HCT116 (cell line): ENCODE data around the gene SEC61A1.

Experiments used
- CEBPB ChIP-seq: IDR thresholded peaks from 2 replicates; pipeline ENCODE4 v1.6.1; 2012; ENCODE audit warnings: low read depth
- EGR1 ChIP-seq: IDR thresholded peaks from 2 replicates; pipeline ENCODE4 v1.6.1; 2012; ENCODE audit warnings: low read depth
- EZH2 ChIP-seq: fragments of 200-600 bp; sonication (generic); IDR thresholded peaks from 2 replicates; pipeline ENCODE4 v1.6.1; 2017; ENCODE audit warnings: antibody characterized with exemption, mixed run types
- JUND ChIP-seq: IDR thresholded peaks from 2 replicates; pipeline ENCODE4 v1.6.1; 2012
- POLR2A ChIP-seq: IDR thresholded peaks from 2 replicates; pipeline ENCODE4 v1.7.0; 2011; ENCODE audit warnings: borderline replicate concordance; ENCODE audit not compliant: insufficient read depth, insufficient read length; ENCODE audit errors: extremely low read depth
- POLR2AphosphoS5 ChIP-seq: IDR thresholded peaks from 2 replicates; pipeline ENCODE4 v1.6.1; 2011; ENCODE audit warnings: mild to moderate bottlenecking, low read depth, low read length, moderate library complexity
- RAD21 ChIP-seq: IDR thresholded peaks from 2 replicates; pipeline ENCODE4 v1.6.1; 2012; ENCODE audit warnings: low read depth, mild to moderate bottlenecking
- SP1 ChIP-seq: IDR thresholded peaks from 2 replicates; pipeline ENCODE4 v1.6.1; 2012; ENCODE audit warnings: low read depth
- TCF7L2 ChIP-seq: IDR thresholded peaks from 2 replicates; pipeline ENCODE4 v1.7.0; 2011; ENCODE audit warnings: borderline replicate concordance, inconsistent platforms; ENCODE audit not compliant: insufficient read depth, insufficient read length; ENCODE audit errors: extremely low read depth
- YY1 ChIP-seq: IDR thresholded peaks from 2 replicates; pipeline ENCODE4 v1.6.1; 2011; ENCODE audit warnings: low read length, low read depth, moderate library complexity, mild to moderate bottlenecking; ENCODE audit not compliant: insufficient replicate concordance; ENCODE audit errors: extremely low read depth
- ZFX ChIP-seq: fragments of 450-650 bp; IDR thresholded peaks from 2 replicates; pipeline ENCODE4 v1.6.1; 2017
- ZNF274 ChIP-seq: fragments of 200-500 bp; sonication (Bioruptor generic); IDR thresholded peaks from 2 replicates; pipeline ENCODE4 v1.6.1; 2014; ENCODE audit warnings: mild to moderate bottlenecking, low read depth, low read length, inconsistent platforms
- TF ChIP-seq, protein P1 (sequence below), 3 experiments: fragments of 200-600 bp in 1 of 3; sonication (generic) in 1 of 3; IDR thresholded peaks in 2 of 3; conservative IDR thresholded peaks in 1 of 3; 2 replicates each; pipeline ENCODE4 v1.5.1; 2012 to 2017; ENCODE audit warnings: low read depth in 2 of 3, low read length in 2 of 3, antibody characterized with exemption in 1 of 3, borderline replicate concordance in 1 of 3, control low read depth in 1 of 3, mild to moderate bottlenecking in 1 of 3, mixed read lengths in 1 of 3, mixed run types in 1 of 3, moderate library complexity in 1 of 3; ENCODE audit not compliant: insufficient read depth in 1 of 3
- TF ChIP-seq, protein P2 (sequence below): IDR thresholded peaks from 2 replicates; pipeline ENCODE4 v1.6.1; 2012; ENCODE audit warnings: low read depth

DNA sequence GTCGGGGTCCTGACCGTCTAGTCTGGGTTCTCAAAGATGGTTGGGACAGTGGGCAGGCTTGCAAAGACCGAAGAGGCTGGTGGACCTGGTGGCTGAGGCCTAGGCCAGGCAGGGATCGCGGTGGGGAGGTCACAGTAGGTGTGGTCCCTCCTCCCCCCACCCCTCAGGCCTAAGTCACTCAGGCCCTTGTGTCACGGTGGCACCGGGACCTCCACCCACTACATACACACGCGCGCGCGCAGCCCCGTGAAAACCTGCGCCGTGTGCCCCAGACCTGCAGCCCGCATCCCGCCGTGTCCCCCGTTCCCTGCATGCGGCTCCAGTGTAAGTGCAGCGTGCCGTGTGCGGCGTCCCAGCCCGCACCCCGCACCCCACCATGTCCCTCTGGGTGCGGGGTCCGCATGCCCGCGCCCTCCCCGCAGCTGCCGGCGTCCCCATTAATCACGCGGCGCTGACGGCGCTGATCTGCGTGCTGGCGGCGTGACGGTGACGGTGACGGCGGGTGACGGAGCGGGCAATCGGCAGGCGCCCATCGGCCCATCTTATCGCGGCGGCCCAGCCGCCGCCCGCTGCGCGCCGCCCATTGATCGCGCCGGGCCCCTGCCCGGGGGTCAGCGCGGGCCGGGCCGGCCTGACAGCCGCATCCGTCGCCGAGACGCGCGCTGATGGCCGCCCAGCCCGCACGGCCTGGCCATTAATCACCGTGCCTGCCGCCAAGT is 24.4 kb downstream of the SEC61A1 start:
- TF ChIP-seq EGR1 (no peak), POLR2AphosphoS5 (no peak), EZH2 (no peak), RAD21 (no peak), ZNF274 (no peak), CEBPB (no peak), YY1 (no peak), POLR2A (no peak), JUND (no peak), ZFX (no peak), TCF7L2 (no peak), SP1 (no peak)
- TF ChIP-seq, protein P1, sequence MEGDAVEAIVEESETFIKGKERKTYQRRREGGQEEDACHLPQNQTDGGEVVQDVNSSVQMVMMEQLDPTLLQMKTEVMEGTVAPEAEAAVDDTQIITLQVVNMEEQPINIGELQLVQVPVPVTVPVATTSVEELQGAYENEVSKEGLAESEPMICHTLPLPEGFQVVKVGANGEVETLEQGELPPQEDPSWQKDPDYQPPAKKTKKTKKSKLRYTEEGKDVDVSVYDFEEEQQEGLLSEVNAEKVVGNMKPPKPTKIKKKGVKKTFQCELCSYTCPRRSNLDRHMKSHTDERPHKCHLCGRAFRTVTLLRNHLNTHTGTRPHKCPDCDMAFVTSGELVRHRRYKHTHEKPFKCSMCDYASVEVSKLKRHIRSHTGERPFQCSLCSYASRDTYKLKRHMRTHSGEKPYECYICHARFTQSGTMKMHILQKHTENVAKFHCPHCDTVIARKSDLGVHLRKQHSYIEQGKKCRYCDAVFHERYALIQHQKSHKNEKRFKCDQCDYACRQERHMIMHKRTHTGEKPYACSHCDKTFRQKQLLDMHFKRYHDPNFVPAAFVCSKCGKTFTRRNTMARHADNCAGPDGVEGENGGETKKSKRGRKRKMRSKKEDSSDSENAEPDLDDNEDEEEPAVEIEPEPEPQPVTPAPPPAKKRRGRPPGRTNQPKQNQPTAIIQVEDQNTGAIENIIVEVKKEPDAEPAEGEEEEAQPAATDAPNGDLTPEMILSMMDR (IDR thresholded peaks at IDR 0.05 in 2 of 3, conservative IDR thresholded peaks at IDR 0.05 in 1 of 3; ENCODE audit: borderline replicate concordance in 1 of 3, insufficient read depth in 1 of 3, low read depth in 2 of 3, low read length in 2 of 3): no peak
- TF ChIP-seq, protein P2, sequence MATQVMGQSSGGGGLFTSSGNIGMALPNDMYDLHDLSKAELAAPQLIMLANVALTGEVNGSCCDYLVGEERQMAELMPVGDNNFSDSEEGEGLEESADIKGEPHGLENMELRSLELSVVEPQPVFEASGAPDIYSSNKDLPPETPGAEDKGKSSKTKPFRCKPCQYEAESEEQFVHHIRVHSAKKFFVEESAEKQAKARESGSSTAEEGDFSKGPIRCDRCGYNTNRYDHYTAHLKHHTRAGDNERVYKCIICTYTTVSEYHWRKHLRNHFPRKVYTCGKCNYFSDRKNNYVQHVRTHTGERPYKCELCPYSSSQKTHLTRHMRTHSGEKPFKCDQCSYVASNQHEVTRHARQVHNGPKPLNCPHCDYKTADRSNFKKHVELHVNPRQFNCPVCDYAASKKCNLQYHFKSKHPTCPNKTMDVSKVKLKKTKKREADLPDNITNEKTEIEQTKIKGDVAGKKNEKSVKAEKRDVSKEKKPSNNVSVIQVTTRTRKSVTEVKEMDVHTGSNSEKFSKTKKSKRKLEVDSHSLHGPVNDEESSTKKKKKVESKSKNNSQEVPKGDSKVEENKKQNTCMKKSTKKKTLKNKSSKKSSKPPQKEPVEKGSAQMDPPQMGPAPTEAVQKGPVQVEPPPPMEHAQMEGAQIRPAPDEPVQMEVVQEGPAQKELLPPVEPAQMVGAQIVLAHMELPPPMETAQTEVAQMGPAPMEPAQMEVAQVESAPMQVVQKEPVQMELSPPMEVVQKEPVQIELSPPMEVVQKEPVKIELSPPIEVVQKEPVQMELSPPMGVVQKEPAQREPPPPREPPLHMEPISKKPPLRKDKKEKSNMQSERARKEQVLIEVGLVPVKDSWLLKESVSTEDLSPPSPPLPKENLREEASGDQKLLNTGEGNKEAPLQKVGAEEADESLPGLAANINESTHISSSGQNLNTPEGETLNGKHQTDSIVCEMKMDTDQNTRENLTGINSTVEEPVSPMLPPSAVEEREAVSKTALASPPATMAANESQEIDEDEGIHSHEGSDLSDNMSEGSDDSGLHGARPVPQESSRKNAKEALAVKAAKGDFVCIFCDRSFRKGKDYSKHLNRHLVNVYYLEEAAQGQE: no peak
